HepG2 (cell line): ENCODE data around the gene HELT. TPM values are rescaled to one million over a fixed set of nuclear protein-coding genes. Genes with fewer than 3 reads are reported as not detected.

ENCODE experiments used
- ATAC-seq: fragments of 200-7000 bp; cut with Tn5 transposase; 3 replicates; pipeline ENCODE4 v1.9.1; 2020; ENCODE audit warnings: mild to moderate bottlenecking, moderate library complexity
- BruUV-seq: library from RNA; stranded (reverse); fragments of 400-500 nt; replicated peaks from 2 replicates; lab custom pipeline; 2021; lab: Mats Ljungman, UMichigan
- CTCF ChIA-PET: fragments of 300-600 bp; formaldehyde crosslinking; extraction: SDS; loops from one replicate; lab custom pipeline; 2021; ENCODE audit warnings: low total read pairs, inconsistent platforms, low intra/inter-chr PET ratio; lab: Yijun Ruan, JAX
- POLR2A ChIA-PET: fragments of 350-600 bp; sonication (Branson Sonifier 250); formaldehyde crosslinking; loops from one replicate; lab custom pipeline; 2020; ENCODE audit warnings: antibody characterized with exemption, inconsistent platforms; lab: Yijun Ruan, JAX
- DNase-seq: peaks from one replicate; pipeline ENCODE4 v3.0.0-alpha.2; 2015; ENCODE audit warnings: low spot score
- FAIRE-seq: peaks from 3 replicates; lab custom pipeline; 2011; peaks lifted over from hg19 to GRCh38; lab: Jason Lieb, UNC
- H2AFZ ChIP-seq: one replicate; pipeline ENCODE4 v1.6.1; 2011; ENCODE audit warnings: low read length, inconsistent platforms
- H3K27ac ChIP-seq: fragments of 300-600 bp; 3 replicates; pipeline ENCODE4 v1.8.0; 2011; ENCODE audit warnings: mixed run types, mild to moderate bottlenecking, mixed read lengths, low read length, inconsistent platforms; ENCODE audit not compliant: insufficient read depth; ENCODE audit errors: extremely low read length
- H3K27me3 ChIP-seq, 2 experiments: fragments of 200-600 bp in 1 of 2; 2 replicates in 1 of 2; 3 replicates in 1 of 2; pipeline versions ENCODE4 v1.6.0 to v1.8.0; 2011; ENCODE audit warnings: low read length in 2 of 2, mild to moderate bottlenecking in 2 of 2, moderate library complexity in 2 of 2, inconsistent platforms in 1 of 2; ENCODE audit not compliant: insufficient read depth in 2 of 2, control insufficient read depth in 1 of 2
- H3K36me3 ChIP-seq, 2 experiments: fragments of 200-600 bp in 1 of 2; replicated peaks in 1 of 2; 2 replicates in 1 of 2; 3 replicates in 1 of 2; pipeline versions ENCODE4 v1.5.1 to v1.8.0; 2011; ENCODE audit warnings: low read length in 2 of 2, inconsistent platforms in 1 of 2; ENCODE audit not compliant: insufficient read depth in 2 of 2, control insufficient read depth in 1 of 2
- H3K4me1 ChIP-seq: 2 replicates; pipeline ENCODE4 v1.5.1; 2012; ENCODE audit warnings: low read length, inconsistent platforms; ENCODE audit not compliant: insufficient read depth
- H3K4me2 ChIP-seq: 2 replicates; pipeline ENCODE4 v1.6.0; 2011; ENCODE audit warnings: low read depth, low read length, inconsistent platforms
- H3K4me3 ChIP-seq, 3 experiments: fragments of 200-600 bp in 1 of 3; sonication (generic), shearing (Covaris generic) in 1 of 3; replicated peaks in 1 of 3; 2 replicates each; pipeline ENCODE4 v1.5.1; 2011 to 2016; ENCODE audit warnings: low read length in 3 of 3, inconsistent platforms in 2 of 3, low read depth in 2 of 3, mild to moderate bottlenecking in 2 of 3, control low read depth in 1 of 3, mixed read lengths in 1 of 3; ENCODE audit not compliant: insufficient read depth in 1 of 3
- H3K79me2 ChIP-seq: one replicate; pipeline ENCODE4 v1.6.1; 2011; ENCODE audit warnings: low read length, inconsistent platforms; ENCODE audit not compliant: insufficient read depth
- H3K9ac ChIP-seq: 2 replicates; pipeline ENCODE4 v1.6.0; 2011; ENCODE audit warnings: mild to moderate bottlenecking, low read depth, low read length, inconsistent platforms; ENCODE audit not compliant: insufficient read depth
- H3K9me3 ChIP-seq: 2 replicates; pipeline ENCODE4 v1.5.1; 2012; ENCODE audit warnings: mild to moderate bottlenecking, low read length
- H4K20me1 ChIP-seq: 2 replicates; pipeline ENCODE4 v1.6.0; 2011; ENCODE audit warnings: inconsistent platforms, mild to moderate bottlenecking, low read length, moderate library complexity; ENCODE audit not compliant: insufficient read depth
- FOXA1 ChIP-seq, 2 experiments: fragments of 450-650 bp in 1 of 2; sonication (generic) in 1 of 2; formaldehyde crosslinking in 1 of 2; IDR thresholded peaks; 2 replicates each; pipeline versions ENCODE4 v1.4.0 to v1.6.1; 2016 to 2020; ENCODE audit warnings: missing genetic modification reagents in 1 of 2
- TOPORS ChIP-seq: sonication (generic); formaldehyde crosslinking; IDR thresholded peaks from 2 replicates; pipeline ENCODE4 v1.8.0; 2023; ENCODE audit warnings: mild to moderate bottlenecking, missing genetic modification reagents
- U2AF1 ChIP-seq: fragments of 200-400 bp; formaldehyde crosslinking; optimal IDR thresholded peaks from 2 replicates; pipeline ENCODE3; 2017; ENCODE audit warnings: mild to moderate bottlenecking, low read depth, low read length
- ZNF281 ChIP-seq: sonication (generic); formaldehyde crosslinking; IDR thresholded peaks from 2 replicates; pipeline ENCODE4 v1.4.0; 2020; ENCODE audit warnings: missing genetic modification reagents, borderline replicate concordance
- ZNF687 ChIP-seq: sonication (generic); formaldehyde crosslinking; IDR thresholded peaks from 2 replicates; pipeline ENCODE4 v1.5.1; 2020; ENCODE audit warnings: mild to moderate bottlenecking, missing genetic modification reagents, moderate library complexity
- ZNF746 ChIP-seq: sonication (generic); formaldehyde crosslinking; IDR thresholded peaks from 2 replicates; pipeline ENCODE4 v1.8.0; 2022; ENCODE audit warnings: mild to moderate bottlenecking, missing genetic modification reagents
- ZSCAN29 ChIP-seq: sonication (generic); formaldehyde crosslinking; conservative IDR thresholded peaks from 2 replicates; pipeline ENCODE4 v1.4.0; 2020; ENCODE audit warnings: mild to moderate bottlenecking, missing genetic modification reagents
- WGBS: methylation state at CpG from one replicate; pipeline ENCODE4 v1.1.6; 2017; ENCODE audit warnings: low lambda C conversion rate; 5-methylcytosine and 5-hydroxymethylcytosine counted together
- in situ Hi-C: cut with HindIII; loops from 2 replicates; pipeline ENCODE4 v1.10.0; 2017; ENCODE audit warnings: low pct_unique_long_range_greater_than_20kb; ENCODE audit not compliant: extremely low pct_ligation_motif_present
- intact Hi-C: fragments of 100-400 bp; cut with micrococcal nuclease; formaldehyde crosslinking; loops from one replicate; pipeline ENCODE4 v1.10.0; 2022; ENCODE audit not compliant: unreplicated experiment
- polyA plus RNA-seq, 8 experiments: library from polyadenylated mRNA; depleted of rRNA in 3 of 8; stranded (reverse) in 7 of 8; unstranded in 1 of 8; fragments of >200 nt; fragmentation: Illumina TruSeq in 4 of 8; extraction: Trizol in 4 of 8; gene quantifications; 2 replicates each; pipeline versions ENCODE4 v1.2.1 to v1.2.3, GENCODE V29; 2011 to 2016; ENCODE audit warnings: low read depth in 4 of 8, missing spikeins in 1 of 8, mixed read lengths in 1 of 8; ENCODE audit not compliant: insufficient read depth in 1 of 8
- total RNA-seq, 5 experiments: library from RNA; depleted of rRNA; stranded (reverse); fragments of >200 nt; fragmentation: Illumina TruSeq; extraction: Trizol; gene quantifications; 2 replicates each; pipeline ENCODE4 v1.2.3, GENCODE V29; 2016; ENCODE audit warnings: low read depth in 1 of 5
- TF ChIP-seq, protein P1 (sequence below): sonication (generic); formaldehyde crosslinking; IDR thresholded peaks from 2 replicates; pipeline ENCODE4 v1.4.0; 2020; ENCODE audit warnings: low read depth, missing genetic modification reagents

Gene HELT
- total and polyA plus RNA-seq, 2 of the 13 experiments (the other 11 are each of a cell fraction or from before 2014, with no cell fraction given): not detected

GRCh38 chr4:185011408-185011807 is 6.9 kb upstream of the HELT start (continued):
- TF ChIP-seq ZNF687 (CRISPR knock-in tag) (peak; percentile 21), FOXA1 (IDR thresholded peaks at IDR 0.05) (no peak), FOXA1 (CRISPR knock-in tag; IDR thresholded peaks at IDR 0.05) (0 out of 2 replicates have a peak, but pooled peaks have one; percentile 20)

- Histone ChIP-seq H3K36me3 (no peaks in the 10 kb centered on the region), H3K27me3 (peaks cover 5 to 76% of the 10 kb centered on the region in 2 experiments; a peak in 4 of 5 replicates), H3K9ac (no peak overlapping the region), H3K9me3 (no peaks in the 10 kb centered on the region), H3K27ac (no peak overlapping the region), H3K79me2 (no peaks in the 10 kb centered on the region), H3K4me3 (no peak overlapping the region), H3K4me2 (0 out of 2 replicates have a peak overlapping the region, but pooled peaks have one; percentile 5), H3K4me1 (0 out of 2 replicates have a peak, but pooled peaks cover 4% of the 10 kb centered on the region), H4K20me1 (no peaks in the 10 kb centered on the region), H2AFZ (no peak overlapping the region)
- CTCF ChIA-PET: no interaction called here
- DNase-seq (no peak), ATAC-seq (no peak), FAIRE-seq (no peak)
- no TSS peak for BruUV-seq
- intact Hi-C loops (no loop called here), in situ Hi-C loops (no loop called here)
- 15% methylated on average over 16 of the region's 16 CpGs for WGBS
- POLR2A ChIA-PET: no interaction called here
- no peak for TF ChIP-seq ZNF281 (CRISPR knock-in tag)
- TF ChIP-seq ZNF746 (CRISPR knock-in tag): no peak
- TF ChIP-seq, protein P1, sequence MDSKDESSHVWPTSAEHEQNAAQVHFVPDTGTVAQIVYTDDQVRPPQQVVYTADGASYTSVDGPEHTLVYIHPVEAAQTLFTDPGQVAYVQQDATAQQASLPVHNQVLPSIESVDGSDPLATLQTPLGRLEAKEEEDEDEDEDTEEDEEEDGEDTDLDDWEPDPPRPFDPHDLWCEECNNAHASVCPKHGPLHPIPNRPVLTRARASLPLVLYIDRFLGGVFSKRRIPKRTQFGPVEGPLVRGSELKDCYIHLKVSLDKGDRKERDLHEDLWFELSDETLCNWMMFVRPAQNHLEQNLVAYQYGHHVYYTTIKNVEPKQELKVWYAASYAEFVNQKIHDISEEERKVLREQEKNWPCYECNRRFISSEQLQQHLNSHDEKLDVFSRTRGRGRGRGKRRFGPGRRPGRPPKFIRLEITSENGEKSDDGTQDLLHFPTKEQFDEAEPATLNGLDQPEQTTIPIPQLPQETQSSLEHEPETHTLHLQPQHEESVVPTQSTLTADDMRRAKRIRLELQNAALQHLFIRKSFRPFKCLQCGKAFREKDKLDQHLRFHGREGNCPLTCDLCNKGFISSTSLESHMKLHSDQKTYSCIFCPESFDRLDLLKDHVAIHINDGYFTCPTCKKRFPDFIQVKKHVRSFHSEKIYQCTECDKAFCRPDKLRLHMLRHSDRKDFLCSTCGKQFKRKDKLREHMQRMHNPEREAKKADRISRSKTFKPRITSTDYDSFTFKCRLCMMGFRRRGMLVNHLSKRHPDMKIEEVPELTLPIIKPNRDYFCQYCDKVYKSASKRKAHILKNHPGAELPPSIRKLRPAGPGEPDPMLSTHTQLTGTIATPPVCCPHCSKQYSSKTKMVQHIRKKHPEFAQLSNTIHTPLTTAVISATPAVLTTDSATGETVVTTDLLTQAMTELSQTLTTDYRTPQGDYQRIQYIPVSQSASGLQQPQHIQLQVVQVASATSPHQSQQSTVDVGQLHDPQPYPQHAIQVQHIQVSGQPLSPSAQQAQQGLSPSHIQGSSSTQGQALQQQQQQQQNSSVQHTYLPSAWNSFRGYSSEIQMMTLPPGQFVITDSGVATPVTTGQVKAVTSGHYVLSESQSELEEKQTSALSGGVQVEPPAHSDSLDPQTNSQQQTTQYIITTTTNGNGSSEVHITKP (CRISPR knock-in tag): no peak
- no peak for TF ChIP-seq TOPORS
- TF ChIP-seq U2AF1: no peak
- no peak for TF ChIP-seq ZSCAN29 (CRISPR knock-in tag)
These were observed 4.7 kb upstream of the HELT start for GRCh38 chr4:185013417-185014125.
